Hippocampal formation (tissue), 2 donors: ENCODE measurements around the gene GMDS.

Experiments
- DNase-seq, 2 donors: peaks; one replicate each; lab custom pipeline; 2025; lab: John Stamatoyannopoulos, UW

GMDS gene

DNA sequence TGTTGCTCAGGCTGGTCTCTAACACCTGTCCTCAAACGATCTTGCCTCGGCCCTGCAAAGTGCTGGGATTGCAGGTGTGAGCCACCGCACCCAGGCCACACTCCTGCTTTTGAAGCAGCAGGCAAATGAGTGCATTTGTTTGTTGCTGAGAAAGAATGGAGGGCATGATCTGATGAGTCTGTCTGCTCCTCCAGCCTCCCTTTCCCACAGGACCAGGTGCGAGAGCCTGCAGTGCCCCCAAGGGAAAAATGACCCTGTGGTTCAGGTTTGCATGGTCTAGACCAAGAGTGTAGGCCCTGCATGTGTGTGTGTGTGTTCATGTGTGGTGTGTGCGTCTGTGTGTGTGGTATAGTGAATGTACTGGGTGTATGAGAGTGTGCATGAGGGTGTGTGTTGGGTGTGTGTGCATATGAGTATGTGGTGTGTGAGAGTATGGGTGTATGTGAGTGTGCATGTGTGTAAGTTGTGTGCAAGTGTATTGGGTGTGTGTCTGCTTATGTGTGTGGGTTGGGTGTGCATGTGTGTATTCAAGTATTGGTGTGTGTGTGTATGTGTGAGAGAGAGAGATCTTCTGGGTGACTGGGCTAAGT lies 658.4 kb downstream of the GMDS start:
- DNase-seq, result no peak

DNA sequence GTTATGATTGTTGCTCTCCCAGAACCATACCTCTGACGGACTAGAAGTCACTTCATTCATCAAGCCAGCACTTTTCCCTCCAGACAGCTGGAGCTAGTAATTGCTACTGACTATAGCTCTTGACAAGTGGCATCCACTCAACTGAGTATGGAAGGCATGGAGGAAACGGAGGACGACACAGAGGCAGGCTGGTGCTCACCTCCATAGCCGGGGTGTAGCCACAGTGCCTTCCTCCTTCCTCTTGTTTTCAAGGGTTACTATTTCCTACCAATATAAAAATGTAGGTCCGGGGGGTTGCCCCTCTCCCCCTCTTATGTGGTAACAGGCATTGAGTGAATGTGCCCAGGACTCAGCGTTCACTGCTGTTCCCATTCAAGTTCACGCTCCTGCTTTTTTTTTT lies 659.1 kb downstream of the GMDS start:
- no peak for DNase-seq

DNA sequence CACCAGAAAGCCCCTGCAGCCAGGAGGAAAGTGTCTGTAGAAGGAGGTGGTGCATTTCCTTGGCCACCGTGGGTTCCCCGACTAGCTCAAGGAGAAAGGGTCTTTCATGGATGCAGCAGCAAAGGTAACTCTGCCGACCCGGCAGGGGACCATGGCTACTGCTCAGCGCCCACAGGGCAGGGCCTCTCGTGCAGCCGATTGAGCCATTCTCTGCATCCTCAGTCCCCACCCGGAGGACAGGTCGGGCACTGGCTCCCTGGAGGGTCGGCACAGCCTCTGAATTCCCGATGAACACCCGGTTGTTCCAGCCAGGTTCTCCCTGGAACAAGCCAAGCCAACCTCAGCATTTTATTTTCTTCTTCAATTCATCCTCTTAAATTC lies 659.7 kb downstream of the GMDS start:
- no peak for DNase-seq

DNA sequence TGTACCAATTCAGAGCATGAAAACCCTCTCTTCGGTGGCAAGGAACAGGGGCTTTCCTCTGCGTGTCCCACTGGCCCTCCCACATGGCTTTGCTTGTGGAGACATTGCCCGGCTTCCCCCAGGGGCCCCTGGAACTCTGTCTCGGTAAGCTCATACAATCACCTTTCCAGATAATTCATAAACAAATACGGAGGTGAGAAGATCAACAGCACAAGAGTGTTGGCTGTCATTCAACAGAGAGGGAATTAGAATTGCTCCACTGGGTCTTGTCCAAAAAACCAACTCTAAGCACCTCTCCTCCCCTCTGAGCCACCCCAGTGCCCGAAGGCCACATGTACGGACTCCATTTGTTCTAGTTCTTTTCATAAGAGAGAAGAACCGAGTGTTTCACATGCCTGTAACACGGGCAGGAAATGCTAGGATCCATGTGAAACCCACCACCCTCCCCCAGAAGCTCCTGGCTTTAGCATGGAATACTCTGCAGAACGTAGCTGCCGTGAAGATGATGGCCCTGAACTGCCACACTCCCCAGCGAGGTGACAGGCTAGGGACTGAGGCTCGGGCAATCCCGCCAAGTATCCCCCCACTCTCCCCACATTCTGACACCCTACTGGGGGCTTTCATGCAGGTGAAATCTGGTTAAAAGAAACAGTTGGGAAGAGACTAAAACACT lies 660.3 kb downstream of the GMDS start:
- DNase-seq, result no peak

DNA sequence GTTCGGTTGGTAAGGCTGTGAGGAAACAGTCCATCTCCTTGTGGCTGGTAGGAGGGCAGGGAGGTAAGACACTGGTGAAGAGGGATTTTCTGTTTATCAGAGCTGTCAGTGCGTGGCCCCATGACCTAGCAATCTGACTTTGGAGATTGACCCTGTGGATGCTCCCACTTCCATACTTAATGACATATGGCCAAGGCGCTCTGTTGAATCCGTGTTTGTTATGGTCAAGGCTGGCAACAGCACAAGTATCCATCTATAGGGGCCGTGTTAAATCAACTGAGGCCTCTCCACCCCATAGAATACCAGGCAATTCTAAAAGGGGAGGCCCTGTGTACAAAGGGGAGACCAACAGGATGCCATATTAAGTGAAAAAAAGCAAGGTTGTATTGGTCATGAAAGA lies 661.3 kb downstream of the GMDS start:
- DNase-seq, result no peak

DNA sequence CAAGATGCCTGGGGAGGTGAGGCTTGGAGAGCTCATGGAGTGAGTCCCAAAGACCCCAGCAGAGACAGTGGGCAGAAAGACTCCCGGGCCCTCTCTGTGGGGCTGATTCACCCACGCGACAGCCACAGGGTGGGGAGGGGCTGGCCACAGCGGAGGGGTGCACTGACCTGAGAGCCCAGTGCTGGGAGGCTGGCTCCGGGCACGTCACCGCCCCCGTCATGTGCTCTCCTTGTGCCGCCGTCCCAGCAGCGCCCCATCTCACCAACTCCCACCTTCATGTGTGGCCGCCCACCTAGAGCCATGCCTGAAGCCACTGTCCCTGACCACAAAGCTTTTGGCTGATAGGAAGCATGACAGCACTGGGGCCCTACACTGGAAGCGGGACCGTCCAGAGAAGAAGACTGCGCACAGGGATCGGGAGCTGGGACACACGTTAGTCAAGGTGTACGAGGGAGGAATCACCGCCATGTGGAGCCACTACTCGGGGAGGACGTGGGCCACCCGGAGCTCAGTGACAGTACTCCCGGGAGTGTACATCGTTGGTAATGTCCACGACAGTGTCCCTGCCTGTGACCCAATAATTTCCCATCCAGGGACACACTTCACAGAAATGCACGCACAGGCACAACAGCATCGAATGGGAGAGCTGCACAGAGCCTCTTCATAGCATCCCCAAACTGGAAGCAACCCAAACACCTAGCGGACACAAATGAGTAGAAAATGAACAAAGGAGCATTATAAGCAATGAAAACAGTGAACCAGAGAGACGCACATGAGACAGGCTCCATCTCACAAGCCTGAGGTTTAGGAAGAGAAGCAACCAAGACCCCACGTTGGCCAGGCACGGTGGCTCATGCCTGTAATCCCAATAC lies 664.0 kb downstream of the GMDS start:
- DNase-seq, result peak; percentile 36 to 51

DNA sequence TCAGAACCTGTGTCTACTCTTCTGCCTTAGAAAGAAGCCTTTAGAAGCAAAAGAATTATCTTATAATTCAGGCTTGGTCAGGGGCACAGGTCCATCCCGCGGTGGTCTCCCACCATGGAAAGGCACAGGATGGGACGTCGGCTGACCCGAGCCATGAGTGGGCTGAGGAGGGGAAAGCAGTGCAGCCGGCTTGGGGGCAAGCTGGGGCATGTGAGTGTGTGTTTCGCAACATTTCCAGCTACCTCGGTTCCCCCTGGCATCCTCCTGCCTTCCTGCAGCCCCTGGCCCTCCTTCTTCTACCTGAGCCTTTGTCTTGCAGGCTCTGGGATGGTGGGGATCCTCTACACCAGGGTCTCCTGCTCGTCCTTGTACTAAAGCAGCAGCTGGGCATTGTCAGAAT lies 664.8 kb downstream of the GMDS start:
- DNase-seq, result no peak

DNA sequence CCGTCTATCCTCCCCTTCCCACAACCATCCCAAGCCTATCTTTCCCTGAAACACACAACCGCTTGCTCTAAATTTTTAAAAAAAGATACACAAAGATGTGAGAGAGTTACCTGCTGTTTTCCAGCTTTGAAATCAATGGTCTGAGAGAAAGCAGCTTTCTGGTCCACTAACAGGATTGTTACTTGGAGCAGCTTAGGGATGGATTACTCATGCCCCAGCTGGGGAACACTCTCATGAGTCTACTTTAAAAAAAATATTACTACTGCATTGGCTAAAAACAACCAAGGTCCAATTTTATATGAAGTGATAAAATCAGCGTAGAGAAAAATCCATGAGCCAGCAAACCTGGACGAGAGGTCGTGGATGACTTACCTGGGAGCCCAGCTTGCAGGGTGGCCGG lies 665.3 kb downstream of the GMDS start:
- DNase-seq, result no peak

DNA sequence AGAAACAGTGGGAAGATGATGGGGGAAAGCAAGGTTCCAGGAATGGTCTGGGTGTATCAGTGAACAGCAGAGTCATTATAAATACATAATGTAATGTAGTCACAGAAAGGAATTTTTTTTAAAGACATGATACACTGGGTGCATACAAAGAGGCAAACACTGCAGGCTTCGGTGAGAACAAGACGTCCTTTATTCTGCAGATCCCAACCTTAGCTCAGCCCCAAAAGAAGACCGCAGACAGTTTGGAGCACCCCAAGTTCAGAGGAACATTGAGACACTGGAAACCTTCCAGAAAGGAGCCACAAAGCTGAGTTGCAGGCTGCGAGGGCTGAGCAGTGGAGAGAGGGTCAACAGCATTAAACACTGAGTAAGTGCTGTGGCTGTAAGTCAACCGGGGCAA lies 666.3 kb downstream of the GMDS start:
- no peak for DNase-seq

DNA sequence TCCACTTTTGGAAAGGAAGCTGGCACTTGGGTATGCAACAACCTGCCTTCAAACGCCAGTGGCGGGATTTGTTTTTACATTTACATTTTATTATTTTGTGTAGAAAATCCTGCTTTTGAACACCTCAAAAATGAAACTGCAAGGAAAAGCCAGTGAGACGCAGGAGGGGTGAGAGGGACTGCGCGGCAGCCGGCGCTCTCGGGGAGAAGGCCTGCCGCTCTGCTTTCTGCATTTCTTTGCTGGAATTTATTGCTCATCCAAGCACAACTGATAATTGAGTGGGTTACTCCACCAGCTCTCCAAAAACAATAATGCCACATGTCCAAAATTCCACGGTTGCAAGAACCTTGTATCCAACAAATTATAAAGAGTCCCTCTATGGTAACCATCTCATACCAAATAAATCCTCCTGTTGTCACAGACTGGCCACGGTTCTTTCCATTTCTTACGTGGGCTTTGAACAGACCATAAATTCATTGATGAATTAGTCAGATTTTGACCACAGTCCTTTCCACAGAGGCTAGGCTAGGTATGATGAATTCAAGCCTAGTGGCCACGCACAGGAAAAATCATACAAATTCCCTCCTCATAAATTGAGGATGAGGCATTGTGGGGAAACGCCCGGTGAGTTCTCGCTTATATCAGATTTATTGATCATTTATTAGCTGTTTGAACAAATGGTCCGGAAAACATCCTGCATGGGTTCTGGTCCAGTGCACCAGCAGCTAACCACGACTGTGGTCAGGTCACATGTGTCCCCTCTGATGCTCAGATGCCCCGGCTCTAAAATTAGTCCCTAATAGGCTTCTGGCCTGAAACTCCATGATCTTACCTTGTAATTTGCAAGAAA lies 667.3 kb downstream of the GMDS start:
- DNase-seq, result no peak

DNA sequence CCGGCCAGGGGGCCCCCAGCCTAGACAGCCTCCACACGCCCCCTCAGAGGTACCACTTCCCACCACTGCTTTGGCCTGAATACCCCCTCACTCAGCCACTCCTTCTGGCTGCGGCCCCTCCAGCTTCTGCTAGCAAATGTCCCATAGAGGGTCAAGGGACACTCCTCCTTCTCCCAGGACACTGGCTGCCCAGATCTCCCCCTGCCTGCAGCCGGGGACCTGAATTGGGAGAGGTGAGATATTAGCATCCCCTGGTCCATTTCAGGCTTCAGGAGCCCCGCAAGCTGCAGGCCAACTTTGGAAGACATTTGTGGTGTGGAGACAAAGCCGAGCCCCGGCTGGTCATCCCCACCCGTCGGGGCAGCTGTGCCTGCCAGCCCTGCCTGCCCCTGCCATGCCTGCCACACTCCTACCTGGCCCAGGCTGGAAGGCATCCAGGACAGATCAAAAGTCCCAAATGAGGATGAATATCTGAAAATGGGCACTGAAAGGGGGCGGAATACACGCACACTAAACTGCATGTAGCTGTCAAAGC lies 668.2 kb downstream of the GMDS start:
- DNase-seq, result no peak

DNA sequence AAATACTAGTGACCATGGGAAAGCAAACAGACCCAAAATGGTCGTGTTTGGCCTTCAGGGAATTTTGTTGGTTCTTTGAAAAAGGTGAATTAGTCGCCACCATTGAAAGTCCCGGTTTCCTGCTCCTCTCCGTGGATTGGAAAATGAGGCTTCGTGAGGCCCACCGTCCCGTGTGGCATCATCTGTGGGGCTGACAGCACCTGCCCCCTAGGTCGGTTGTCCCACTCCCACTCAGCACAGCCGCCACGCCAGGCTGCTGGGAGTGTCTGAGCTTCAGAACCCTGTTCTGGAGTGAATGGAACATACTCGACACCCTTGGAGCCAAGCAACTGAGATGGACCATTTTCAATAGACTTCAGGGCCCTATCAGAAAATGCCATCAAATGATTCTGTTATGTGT lies 668.7 kb downstream of the GMDS start:
- DNase-seq, result no peak

DNA sequence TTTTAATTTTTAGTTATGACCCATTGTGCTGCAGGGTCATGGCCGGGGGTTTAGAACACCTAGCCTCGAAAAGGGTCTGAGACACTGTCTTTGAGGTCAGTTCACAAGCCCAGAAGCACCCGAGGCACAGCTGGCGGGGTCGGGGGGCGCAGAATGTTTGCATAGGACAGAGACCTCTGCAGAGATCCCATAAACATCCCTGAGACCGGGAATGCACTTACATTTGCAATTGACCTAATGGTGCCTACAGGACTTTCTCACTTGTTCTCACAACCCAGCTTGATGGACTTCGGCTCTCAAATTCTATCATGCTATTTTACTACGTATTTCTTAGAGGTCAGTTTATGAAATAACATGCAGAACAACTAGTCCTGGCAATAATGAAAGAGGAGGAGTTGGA lies 669.2 kb downstream of the GMDS start:
- DNase-seq, result no peak

DNA sequence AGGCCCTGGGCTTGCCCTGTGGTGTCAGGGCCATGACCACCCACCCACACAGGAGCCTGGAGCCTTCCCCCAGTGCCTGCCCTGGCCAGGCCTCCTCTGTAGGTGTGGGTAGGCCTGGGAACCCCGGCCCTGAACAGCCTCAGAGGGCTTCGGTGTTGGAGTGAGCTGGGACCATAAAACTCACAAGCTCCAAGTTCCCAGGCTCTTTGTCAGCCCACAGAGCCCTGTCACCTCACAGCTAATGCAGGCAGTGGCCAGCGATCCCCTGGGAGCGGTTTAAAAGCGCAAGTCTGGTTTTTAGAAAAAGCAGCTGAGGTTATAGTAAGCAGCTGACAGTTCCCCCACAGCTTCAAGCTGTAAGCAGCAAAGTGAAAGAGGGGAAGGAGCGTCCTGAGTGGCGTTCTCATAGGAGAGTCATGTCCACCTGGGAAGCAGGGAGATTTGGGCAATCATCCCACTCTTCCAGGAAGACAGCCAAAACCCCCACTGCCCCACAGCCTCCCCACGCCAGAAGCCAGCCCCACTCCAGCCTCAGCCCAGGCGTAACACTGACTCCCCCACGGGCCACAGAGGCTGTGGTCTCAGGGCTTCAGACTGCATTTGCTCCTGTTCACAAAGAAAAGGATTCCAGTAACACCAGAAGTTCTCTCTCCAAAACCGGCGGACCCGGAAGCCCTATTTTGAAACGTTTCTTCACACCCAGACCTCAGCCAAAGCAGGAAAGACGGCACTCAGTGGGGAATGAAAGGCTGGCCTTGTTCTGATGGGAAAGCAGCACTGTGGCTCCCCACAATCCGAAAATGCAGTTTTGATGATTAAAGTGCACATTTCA lies 670.0 kb downstream of the GMDS start:
- DNase-seq, result no peak

DNA sequence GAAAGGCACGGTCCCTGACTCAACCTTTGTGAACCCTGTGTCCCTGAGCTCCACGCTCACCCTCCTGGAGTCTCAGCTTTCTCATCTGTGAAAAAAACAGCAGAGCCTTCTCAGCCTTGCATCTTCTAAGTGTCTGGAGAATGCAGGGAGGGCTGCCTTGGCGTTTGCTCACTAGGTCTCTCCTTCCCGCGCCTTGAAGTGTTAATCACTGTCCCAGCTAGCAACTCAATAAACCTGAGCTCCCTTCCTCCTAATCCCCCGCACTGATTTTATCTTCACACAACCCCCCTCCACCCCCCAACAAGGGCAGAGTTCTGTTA lies 670.6 kb downstream of the GMDS start:
- no peak for DNase-seq

DNA sequence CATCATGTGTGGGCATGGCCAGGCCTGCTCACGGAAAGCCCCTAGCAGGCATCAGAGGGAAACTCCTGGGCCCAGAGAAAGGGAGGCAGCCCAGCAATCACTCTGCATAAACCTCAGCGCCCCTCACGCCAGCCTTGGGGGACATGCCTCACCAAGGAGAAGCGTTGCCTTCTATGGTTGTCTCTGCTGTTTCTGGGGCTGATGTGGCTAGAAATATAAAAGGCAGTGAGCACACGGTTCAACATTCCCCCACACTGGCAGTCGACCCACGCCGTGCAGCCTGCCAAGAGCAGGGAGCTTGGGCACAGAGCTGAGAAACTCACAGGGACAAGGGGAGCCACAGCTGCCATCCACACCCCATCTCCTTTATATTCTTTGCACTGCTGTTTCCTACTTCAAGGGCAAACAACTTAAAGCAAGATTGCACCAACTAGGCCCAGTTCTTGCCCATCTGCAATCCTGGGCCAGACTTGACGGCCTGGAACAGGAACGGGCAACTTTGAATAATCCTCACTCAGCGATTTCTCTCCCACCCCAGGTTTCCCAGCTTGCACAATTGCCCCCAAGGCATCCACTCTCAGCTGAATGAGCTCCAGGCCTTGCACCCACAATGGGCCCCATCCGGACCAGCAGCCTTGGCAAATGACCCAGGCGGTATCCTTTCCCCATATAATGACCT lies 671.2 kb downstream of the GMDS start:
- DNase-seq, result peak; percentile 32 to 45
